Lower leg skin (tissue), 3 donors: ENCODE results near the gene BLOC1S3.

Experiments
- POLR2A ChIP-seq, 2 donors: fragments of 450-650 bp; IDR thresholded peaks; one replicate each; pipeline ENCODE4 v1.6.1; 2016 to 2017; ENCODE audit warnings: antibody characterized with exemption in 2 of 2, mild to moderate bottlenecking in 1 of 2, moderate library complexity in 1 of 2
- TF ChIP-seq, protein P1 (sequence below), 3 donors: fragments of 450-650 bp; IDR thresholded peaks; one replicate each; pipeline ENCODE4 v1.5.1; 2016; ENCODE audit warnings: antibody characterized with exemption in 3 of 3, mild to moderate bottlenecking in 3 of 3, moderate library complexity in 2 of 3

DNA sequence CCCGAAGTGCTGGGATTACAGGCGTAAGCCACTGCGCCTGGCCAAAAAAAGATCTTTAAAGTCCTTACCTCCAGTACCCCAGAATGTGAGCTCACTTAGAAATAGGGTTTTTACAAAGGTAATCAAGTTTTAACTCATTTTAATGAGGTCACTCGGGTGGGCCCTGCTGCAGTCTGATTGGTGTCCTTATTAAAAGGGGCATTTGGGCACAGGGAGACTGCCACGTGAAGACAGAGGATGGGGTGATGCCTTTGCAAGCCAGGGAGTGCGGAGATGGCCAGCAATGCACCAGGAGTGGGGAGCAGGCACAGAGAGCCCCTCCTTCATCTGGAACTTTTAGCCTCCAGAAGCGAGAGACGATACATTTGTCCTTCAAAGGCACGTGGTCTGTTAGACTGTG, 29.5 kb upstream of the BLOC1S3 start:
- TF ChIP-seq, protein P1, sequence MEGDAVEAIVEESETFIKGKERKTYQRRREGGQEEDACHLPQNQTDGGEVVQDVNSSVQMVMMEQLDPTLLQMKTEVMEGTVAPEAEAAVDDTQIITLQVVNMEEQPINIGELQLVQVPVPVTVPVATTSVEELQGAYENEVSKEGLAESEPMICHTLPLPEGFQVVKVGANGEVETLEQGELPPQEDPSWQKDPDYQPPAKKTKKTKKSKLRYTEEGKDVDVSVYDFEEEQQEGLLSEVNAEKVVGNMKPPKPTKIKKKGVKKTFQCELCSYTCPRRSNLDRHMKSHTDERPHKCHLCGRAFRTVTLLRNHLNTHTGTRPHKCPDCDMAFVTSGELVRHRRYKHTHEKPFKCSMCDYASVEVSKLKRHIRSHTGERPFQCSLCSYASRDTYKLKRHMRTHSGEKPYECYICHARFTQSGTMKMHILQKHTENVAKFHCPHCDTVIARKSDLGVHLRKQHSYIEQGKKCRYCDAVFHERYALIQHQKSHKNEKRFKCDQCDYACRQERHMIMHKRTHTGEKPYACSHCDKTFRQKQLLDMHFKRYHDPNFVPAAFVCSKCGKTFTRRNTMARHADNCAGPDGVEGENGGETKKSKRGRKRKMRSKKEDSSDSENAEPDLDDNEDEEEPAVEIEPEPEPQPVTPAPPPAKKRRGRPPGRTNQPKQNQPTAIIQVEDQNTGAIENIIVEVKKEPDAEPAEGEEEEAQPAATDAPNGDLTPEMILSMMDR (IDR thresholded peaks at IDR 0.05) = no peak
- no peak for TF ChIP-seq POLR2A (IDR thresholded peaks at IDR 0.05)
